OCI-LY1 (cell line): Measurements from ENCODE around the gene RNU7-1.
A peak's percentile ranks its signal among the peaks of the same experiment; 100 is the strongest.

Experiments
- H2AFZ ChIP-seq: fragments of 200-600 bp; sonication (generic), shearing (Covaris generic); 2 replicates; pipeline ENCODE4 v1.6.0; 2014; ENCODE audit warnings: antibody characterized with exemption, mild to moderate bottlenecking, low read length
- H3F3A ChIP-seq: fragments of 200-600 bp; sonication (generic), shearing (Covaris generic); 2 replicates; pipeline ENCODE4 v1.6.0; 2014; ENCODE audit warnings: mild to moderate bottlenecking, antibody characterized with exemption, low read length, moderate library complexity; ENCODE audit not compliant: insufficient read depth
- H3K27ac ChIP-seq: fragments of 200-600 bp; sonication (generic); 2 replicates; pipeline ENCODE4 v1.5.1; 2014; ENCODE audit warnings: low read length, mixed run types, mild to moderate bottlenecking, low read depth; ENCODE audit not compliant: poor library complexity, severe bottlenecking
- H3K27me3 ChIP-seq: fragments of 200-600 bp; sonication (generic); 2 replicates; pipeline ENCODE4 v1.6.0; 2014; ENCODE audit warnings: antibody characterized with exemption, mild to moderate bottlenecking, low read length, moderate library complexity; ENCODE audit not compliant: insufficient read depth
- H3K36me3 ChIP-seq: fragments of 200-600 bp; sonication (generic); 2 replicates; pipeline ENCODE4 v1.6.1; 2014; ENCODE audit warnings: mild to moderate bottlenecking, antibody characterized with exemption, low read length, moderate library complexity, mixed read lengths; ENCODE audit not compliant: insufficient read depth
- H3K4me1 ChIP-seq: fragments of 200-600 bp; sonication (generic); 2 replicates; pipeline ENCODE4 v1.5.1; 2014; ENCODE audit warnings: mild to moderate bottlenecking, low read length, moderate library complexity; ENCODE audit not compliant: insufficient read depth, severe bottlenecking
- H3K4me2 ChIP-seq: fragments of 200-600 bp; sonication (generic), shearing (Covaris generic); 2 replicates; pipeline ENCODE4 v1.6.1; 2014; ENCODE audit warnings: low read length
- H3K4me3 ChIP-seq: fragments of 200-600 bp; sonication (generic); 2 replicates; pipeline ENCODE4 v1.5.1; 2014; ENCODE audit warnings: low read length, low read depth, mild to moderate bottlenecking, mixed read lengths; ENCODE audit not compliant: poor library complexity, severe bottlenecking
- H3K79me2 ChIP-seq: fragments of 200-600 bp; shearing (Covaris generic); 2 replicates; pipeline ENCODE4 v1.6.1; 2016; ENCODE audit warnings: mixed run types, low read length, mixed read lengths; ENCODE audit not compliant: insufficient read depth
- H3K9ac ChIP-seq: fragments of 200-600 bp; sonication (generic), shearing (Covaris generic); 2 replicates; pipeline ENCODE4 v1.6.1; 2014; ENCODE audit warnings: mild to moderate bottlenecking, low read length, mixed read lengths
- H3K9me2 ChIP-seq: fragments of 200-600 bp; sonication (generic), shearing (Covaris generic); 2 replicates; pipeline ENCODE4 v1.6.1; 2014; ENCODE audit warnings: low read depth, mild to moderate bottlenecking, low read length, mixed read lengths
- H3K9me3 ChIP-seq: fragments of 200-600 bp; shearing (Covaris generic); 2 replicates; pipeline ENCODE4 v1.6.1; 2014; ENCODE audit warnings: low read length, mixed read lengths
- H4K20me1 ChIP-seq: fragments of 200-600 bp; sonication (generic), shearing (Covaris generic); 2 replicates; pipeline ENCODE4 v1.6.0; 2016; ENCODE audit warnings: mild to moderate bottlenecking, low read length; ENCODE audit not compliant: insufficient read depth
- CTCF ChIP-seq: fragments of 200-600 bp; sonication (generic), shearing (Covaris generic); IDR thresholded peaks from 2 replicates; pipeline ENCODE4 v1.5.1; 2017; ENCODE audit warnings: mild to moderate bottlenecking, antibody characterized with exemption, low read length, moderate library complexity, mixed read lengths
- EZH2 ChIP-seq: fragments of 200-600 bp; sonication (generic), shearing (Covaris generic); IDR thresholded peaks from 2 replicates; pipeline ENCODE4 v1.8.0; 2017; ENCODE audit warnings: borderline replicate concordance, mixed run types, mild to moderate bottlenecking, antibody characterized with exemption, low read length, moderate library complexity, mixed read lengths

RNU7-1 gene

GRCh38 chr12:6954316-6955107 lies 10.9 kb downstream of the RNU7-1 start:
- H3K4me1 ChIP-seq, result peaks cover 53% of the 10 kb centered on the region
- no peak overlapping the region for H3K4me3 ChIP-seq
- no peaks in the 10 kb centered on the region for H3K9me3 ChIP-seq
- H2AFZ ChIP-seq, result no peak overlapping the region
- TF ChIP-seq EZH2, result no peak
- TF ChIP-seq CTCF, result no peak
- H3K9me2 ChIP-seq, result no peaks in the 10 kb centered on the region
- H3K4me2 ChIP-seq, result 0 out of 2 replicates have a peak overlapping the region, but pooled peaks have one; percentile 62
- no peak overlapping the region for H3K27ac ChIP-seq
- no peaks in the 10 kb centered on the region for H4K20me1 ChIP-seq
- H3K9ac ChIP-seq, result no peak overlapping the region
- no peaks in the 10 kb centered on the region for H3F3A ChIP-seq
- H3K36me3 ChIP-seq, result no peaks in the 10 kb centered on the region
- peaks cover 6% of the 10 kb centered on the region; the same call in 1 of the 2 replicates for H3K27me3 ChIP-seq
- H3K79me2 ChIP-seq, result no peaks in the 10 kb centered on the region

DNA sequence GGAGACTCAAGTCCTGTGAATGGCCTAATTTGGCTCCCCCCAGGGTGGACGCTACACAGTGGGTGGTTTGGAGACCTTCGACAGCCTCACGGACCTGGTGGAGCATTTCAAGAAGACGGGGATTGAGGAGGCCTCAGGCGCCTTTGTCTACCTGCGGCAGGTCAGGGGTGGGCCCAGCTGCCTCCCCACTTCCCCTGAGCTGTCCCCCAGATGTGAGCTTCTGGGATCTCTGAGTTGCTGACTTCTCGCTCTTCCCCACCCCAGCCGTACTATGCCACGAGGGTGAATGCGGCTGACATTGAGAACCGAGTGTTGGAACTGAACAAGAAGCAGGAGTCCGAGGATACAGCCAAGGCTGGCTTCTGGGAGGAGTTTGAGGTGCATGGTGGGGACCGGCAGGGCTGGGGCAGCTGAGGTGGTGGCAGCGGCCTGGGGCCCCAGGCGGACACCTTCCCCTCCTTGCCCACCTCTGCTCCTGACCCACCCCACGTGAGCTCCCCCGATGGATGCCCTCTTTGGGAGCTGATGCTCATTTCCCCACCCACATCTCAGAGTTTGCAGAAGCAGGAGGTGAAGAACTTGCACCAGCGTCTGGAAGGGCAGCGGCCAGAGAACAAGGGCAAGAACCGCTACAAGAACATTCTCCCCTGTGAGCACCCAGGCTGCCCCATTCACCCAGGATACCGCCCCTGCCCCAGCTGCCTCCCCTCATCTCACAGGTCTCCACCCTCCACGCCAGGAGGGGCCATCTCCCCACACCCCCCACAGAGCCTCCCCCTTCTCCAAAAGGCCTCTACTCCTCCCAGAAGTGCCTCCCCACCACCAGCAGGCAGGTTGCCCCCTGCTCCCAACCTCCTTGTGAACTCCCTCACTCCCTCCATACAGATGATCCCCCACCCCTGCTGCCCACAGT lies 11.7 kb downstream of the RNU7-1 start:
- Histone ChIP-seq H3K27ac (no peak overlapping the region), H3K79me2 (no peaks in the 10 kb centered on the region), H3K36me3 (no peaks in the 10 kb centered on the region), H3K4me2 (no peak overlapping the region), H2AFZ (no peak overlapping the region), H3K9ac (no peak overlapping the region), H3K27me3 (peaks cover 8% of the 10 kb centered on the region; the same call in 1 of the 2 replicates), H4K20me1 (no peaks in the 10 kb centered on the region), H3K9me2 (no peaks in the 10 kb centered on the region), H3K4me1 (peaks cover 53% of the 10 kb centered on the region), H3F3A (no peaks in the 10 kb centered on the region), H3K4me3 (no peak overlapping the region), H3K9me3 (no peaks in the 10 kb centered on the region)
- TF ChIP-seq EZH2 (no peak), CTCF (no peak)

- no peaks in the 10 kb centered on the region for H3K36me3 ChIP-seq
- no peak overlapping the region for H3K9ac ChIP-seq
- H3K9me2 ChIP-seq, result no peaks in the 10 kb centered on the region
- no peak overlapping the region for H3K27ac ChIP-seq
- H3F3A ChIP-seq, result no peaks in the 10 kb centered on the region
- no peak overlapping the region for H2AFZ ChIP-seq
- TF ChIP-seq EZH2 (no peak), CTCF (no peak)
- no peaks in the 10 kb centered on the region for H3K79me2 ChIP-seq
- H3K9me3 ChIP-seq, result no peaks in the 10 kb centered on the region
- no peak overlapping the region for H3K4me3 ChIP-seq
- no peaks in the 10 kb centered on the region for H4K20me1 ChIP-seq
- H3K27me3 ChIP-seq, result peaks cover 10% of the 10 kb centered on the region; the same call in 1 of the 2 replicates
- peaks cover 50% of the 10 kb centered on the region for H3K4me1 ChIP-seq
- H3K4me2 ChIP-seq, result no peak overlapping the region
These were observed 12.6 kb downstream of the RNU7-1 start for GRCh38 chr12:6956021-6956727.
